ENCODE results near the gene RAB27A.
A peak's percentile ranks its signal among the peaks of the same experiment; 100 is the strongest.

The RAB27A gene

DNA sequence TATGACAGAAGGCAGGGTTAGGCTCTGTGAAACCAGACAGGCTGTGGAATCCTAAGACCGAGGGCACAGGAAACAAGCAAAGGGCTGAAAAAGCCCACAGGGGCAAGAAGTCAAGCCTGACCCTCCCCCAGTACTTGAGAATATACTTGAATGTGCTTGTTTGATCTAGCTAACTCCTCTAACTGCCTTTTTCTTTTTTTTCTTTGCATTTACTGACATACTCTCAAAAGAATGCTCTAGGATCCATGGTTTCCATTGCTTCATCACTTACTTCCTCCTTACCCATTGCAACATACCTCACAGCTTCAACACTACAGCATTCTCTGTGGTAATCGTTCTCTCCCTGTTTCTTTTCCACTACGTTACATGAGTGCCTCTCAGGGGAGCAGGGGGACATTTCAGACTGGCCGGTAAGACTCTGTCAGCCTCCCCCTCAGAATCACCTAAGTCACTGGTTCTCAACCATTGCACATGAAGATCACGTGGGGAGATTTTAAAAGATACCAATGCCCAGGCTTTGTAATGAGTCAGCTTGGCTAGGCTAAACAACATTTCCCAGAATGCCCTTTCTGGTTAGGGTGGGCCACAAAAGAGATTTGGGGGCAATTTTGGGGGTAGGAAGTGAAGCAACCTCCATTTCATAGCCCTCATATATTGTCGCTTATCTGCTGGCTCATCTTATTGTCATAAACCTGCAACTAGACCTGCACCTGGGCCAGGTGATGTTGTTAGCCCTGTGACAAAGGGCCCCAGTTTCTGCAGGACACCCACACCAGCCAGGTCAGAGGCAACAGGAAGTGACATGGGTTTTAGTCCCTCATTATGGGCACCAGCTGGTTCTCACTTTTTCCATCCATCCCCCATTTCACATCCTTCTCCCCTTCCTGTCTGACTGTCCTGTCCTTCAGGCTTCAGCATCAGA lies 68.3 kb downstream of the RAB27A start:
- DNase-seq: peak; percentile 20 to 38

DNA sequence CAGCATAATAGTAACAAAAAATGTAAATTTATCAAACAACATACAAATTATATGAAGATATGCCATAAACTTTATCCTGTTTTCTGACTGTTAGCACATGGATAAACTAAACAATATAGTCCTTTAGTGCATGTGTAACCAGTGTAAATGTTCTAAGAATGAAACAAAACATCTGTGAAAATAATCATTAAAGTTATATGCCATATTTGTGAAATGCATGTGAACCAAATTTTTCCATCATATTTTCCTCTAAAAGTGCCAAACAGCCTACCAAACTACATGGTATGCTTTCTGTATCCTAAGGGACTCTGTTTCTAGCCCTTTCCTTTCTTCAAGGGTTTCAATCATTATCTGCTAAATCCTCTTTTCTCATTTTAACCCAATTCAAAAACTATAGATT lies 69.0 kb downstream of the RAB27A start:
- DNase-seq: no peak

DNA sequence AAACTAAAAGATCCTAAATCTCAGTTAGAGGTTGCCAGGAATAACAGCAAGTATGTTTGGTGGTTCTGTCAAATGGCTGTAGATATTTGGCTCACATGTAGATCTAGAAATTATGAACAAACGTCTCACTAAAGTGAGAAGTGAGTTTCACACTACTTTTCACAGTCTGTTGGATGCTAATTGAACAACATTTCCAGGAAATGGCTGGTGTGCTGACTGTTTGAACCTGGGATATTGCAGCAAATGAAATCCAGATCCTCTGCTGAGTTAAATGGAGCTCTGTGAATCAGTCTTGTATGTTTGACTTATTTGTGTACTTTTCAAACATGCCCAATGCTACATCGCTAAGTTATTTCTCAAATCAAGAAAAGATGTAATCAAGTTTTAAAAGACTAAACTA lies 71.6 kb downstream of the RAB27A start:
- DNase-seq: peak in 1 of 2 donors; percentile 21

DNA sequence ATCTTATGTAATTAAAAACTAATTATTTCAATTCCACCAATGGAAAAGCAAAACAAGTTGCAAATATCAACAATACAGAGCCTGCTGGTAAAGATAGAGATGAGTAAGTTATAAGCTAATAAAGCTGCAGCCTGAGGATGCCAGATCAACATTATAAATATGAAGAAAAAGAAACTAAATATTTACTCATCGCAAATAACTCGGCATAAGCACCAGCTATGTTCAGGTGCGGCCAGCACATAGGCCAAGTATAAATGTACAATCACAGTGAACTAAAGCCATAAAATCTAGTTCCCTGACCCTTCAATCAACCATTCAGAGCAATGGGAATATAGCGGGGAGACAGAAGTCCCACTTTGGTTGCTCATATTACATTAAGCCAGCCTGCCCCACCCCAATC lies 85.1 kb downstream of the RAB27A start:
- no peak for DNase-seq

DNA sequence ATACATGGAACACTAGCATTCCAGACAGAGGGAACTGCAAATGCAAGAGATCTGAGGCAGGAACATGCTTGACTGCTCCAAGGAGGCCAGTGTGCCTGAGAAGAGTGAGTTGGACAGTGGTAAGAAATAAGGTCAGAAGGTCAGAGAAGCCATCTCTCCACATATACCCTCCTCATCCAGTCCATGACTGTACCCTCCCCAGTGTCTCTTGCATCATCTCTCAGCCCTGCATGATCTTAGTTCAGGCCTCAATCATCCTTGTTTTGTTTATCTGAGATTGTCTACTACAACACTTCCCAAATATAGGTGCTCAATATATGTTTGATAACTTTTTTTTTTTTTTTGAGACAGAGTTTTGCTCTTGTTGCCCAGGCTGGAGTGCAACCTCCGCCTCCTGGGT lies 87.4 kb downstream of the RAB27A start:
- no peak for DNase-seq

DNA sequence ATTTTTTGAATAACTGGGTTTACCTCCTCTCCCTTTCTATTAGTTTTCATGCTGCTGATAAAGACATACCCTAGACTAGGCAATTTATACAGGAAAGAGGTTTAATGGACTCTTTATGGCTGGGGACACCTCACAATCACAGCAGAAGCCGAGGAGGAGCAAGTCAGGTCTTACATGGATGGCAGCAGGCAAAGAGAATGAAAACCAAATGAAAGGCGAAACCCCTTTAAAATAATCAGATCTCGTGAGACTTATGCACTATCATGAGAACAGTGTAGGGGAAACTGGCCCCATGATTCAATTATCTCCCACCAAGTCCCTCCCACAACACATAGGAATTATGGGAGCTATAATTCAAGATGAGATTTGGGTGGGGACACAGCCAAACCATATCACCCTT lies 90.9 kb downstream of the RAB27A start:
- no peak for DNase-seq

DNA sequence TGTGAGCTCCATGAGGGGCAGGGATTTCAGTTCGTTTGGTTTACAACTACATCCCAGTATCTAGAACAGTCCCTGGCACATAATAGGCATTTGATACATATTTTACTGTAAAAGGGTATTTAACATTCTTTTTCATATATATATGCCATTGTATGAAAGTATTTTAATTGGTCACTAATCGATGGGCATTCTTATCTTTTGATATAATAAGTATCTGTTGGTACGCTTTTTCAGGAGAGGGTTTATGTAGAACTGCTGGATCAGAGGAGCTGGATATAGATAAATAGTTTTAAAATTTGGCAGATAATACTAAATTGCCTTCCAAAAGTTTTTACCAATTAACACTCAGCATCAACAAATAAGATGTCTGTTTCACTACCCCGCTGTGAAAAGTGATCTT lies 91.9 kb downstream of the RAB27A start:
- no peak for DNase-seq

DNA sequence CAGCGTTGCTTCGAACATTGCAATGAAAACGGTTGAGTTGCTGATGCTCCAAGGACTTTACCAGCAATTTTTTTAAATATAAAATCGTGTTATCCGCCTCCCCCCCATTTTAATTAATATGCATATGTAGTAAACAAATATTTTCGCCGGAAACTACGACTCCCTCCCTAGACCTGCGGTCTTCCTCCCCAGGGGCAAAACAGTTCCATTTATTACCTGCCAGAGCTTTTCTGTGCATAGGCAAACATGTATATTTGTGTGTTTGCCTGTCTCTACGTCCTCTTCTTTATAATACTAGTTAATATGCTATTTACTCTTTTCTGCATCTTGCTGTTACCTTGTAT lies 92.3 kb downstream of the RAB27A start:
- no peak for DNase-seq

DNA sequence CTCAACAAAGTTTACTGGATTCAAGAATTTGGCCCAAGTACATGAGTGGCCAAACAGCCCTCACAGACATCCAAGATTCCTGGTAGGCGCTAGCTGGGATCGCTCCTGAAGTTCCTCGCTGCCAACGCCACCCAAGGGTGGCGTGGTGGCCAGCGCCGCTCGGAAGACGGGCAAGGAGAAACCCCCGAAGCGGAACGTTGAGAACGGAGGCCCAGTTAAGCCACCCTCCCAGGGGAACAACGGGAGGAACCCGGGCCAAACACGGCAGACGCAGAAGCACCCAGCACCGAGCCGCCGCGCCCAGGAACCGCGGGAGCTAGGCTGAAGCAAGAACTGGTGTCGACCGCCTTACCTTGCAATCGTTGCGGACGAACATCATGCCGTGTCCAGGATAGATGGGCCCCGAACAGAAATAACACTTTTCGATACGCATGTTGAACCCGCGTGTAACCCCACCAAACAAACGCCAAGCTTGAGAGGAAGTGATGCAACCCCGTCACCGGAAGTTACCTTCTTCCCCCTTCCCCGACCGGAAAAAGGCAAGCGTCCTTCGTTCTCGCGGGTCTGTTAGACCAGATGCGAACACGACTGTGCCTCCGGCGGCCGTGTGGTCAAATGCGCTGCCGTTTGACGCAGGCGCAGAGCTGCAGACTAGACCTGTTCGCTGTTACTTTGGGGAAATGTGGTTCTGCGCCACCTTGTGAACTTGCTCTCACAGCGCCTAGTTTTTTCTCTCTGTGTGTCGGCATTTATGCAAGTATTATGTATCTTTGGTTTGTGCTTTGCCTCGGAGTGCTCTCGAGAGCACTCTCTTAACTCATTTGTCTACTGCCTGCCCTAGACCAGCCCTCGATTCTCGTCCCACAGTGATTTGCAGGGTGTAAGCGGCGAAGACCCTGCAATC lies 92.9 kb downstream of the RAB27A start, which contains the start of gene RSL24D1:
Gene RSL24D1 (minus strand): TSS at position 484 of the 904 bp plus-strand sequence. CDS start 51 bp downstream, at position 433.
- peak; percentile 98 to 99 for DNase-seq

DNA sequence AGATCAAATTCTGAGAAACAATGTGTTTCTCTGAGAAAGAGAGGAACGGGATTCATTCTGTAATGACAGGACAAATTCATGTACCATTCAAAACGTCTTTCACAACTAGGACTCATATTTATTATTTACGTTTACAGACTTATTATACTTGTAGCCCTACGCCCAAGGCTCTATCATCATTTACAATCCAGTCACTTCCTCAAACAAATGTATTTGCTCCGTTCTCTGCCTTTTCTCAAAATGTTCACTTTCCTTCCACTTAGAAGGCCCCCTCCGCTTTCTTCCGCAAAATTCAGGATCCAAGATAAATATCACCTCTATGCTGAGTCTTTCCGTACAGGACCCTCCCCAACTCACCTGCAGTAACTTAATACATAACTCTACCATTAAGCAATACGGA lies 93.6 kb downstream of the RAB27A start:
- DNase-seq: peak in 1 of 2 donors; percentile 10

DNA sequence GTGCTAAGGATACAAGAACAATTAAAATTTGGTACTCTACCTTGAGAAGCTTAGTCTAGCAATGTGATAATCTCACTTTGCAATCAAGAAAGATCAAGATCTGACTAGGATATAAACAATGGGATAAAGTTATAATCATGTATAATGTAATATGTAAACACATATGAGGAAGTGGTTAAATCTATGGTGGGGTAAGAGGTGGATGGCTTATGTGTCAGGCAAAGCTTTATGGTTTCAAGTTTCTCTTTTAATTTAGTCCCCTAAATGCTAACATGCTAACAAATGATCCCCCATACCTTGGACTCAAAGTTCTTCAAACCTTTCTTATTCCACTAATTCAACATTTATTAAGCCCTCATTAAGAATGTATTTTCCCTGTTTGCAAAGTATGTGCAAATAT lies 95.4 kb downstream of the RAB27A start:
- DNase-seq: peak in 1 of 2 donors; percentile 16

DNA sequence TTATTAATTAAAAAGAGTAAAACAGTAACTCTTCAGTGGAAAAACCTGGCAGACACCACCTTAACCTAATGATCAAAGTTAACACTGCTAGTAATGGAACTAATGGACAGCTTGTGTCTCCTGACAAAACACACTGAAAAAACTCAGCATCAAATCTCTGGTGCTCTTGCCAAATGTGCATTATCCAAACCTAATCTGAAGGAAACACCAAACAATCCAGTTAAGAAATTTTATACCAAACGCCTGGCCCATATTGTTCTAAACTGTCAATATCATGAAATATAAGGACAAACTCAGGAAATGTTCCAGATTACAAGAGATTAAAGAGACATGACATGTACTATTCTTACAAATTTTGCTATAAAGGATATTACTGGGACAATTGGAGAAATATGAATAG lies 103.3 kb downstream of the RAB27A start:
- DNase-seq: no peak

DNA sequence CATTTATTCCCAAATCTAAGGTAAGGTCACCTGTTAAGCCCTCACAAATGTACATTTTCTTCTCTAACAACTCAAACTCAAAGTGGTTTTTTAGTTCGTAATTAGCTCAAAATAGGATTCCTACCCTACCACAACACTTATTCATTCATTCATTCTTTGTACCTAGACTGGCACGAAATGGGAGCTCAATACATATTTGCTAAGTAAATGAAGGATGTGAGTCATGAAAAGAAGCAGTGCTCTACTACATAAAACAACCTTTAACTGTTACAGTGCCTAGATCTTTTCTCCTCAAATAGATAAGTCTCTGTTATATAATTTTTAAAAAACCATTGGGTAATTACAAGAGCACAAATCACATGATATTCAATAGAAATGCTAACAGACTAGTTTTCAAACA lies 105.9 kb downstream of the RAB27A start:
- DNase-seq: no peak

DNA sequence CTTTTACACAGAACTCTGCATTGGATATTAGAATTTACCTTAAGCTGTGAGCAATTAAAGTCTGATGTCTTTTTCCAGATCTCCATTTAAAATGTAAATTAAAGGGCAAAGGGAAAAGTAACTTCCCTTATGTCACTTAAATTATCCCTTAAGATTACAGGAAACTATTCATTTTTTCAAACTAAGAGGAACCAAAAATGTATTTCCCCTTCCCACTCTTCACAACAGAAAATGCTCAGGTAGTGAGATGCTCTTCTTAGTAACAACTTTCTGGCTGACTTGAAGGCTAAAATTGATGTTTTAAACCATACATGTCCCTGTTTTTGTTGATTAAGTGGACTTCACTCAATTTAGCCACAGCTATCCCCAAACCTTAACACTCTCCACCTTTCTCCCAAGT lies 110.5 kb downstream of the RAB27A start:
- DNase-seq: no peak

DNA sequence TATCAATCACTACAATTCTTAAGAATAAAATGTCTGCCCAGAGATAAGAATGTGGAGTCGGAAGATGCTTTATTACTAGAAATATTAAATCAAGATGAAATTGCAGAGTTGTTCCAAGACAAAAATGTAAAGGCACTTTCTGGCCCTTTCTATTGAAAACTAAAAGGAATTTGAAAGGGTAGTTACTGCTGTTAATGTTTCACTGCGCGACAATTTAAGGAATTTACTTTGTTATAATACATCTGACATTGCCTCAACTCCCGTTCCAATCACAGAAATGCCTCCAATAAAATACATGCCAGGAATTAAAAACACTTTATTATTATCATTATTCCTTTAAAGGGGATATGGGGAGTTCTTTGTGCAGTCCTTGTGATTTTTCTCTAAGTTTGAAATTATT lies 119.3 kb downstream of the RAB27A start:
- no peak for DNase-seq

DNA sequence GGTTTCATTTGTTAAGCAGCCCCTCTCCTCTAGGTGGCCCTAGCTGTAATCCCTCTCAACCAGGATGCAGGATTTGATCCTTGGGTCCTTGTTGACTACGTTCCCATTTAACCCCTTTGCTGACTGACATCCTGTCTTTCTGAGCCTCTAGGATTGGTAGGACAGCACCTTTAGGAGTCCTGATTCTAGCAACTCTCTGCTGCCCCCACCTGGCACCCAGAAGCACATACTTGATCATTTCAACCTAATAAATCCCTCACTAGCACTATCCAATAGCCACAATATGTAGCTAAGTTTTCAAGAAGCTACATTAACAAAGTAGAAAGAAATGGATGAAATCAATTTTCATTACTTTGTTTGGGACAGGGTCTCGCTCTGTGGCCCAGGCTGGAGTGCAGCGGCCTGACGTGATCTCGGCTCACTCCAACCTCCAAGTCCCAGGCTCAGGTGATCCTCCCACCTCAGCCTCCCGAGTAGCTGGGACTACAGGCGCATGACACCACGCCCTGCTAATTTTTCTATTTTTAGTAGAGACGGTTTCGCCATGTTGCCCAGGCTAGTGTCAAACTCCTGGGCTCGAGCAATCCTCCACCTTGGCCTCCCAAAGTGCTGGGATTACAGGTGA lies 121.2 kb downstream of the RAB27A start:
- peak; percentile 40 to 47 for DNase-seq

DNA sequence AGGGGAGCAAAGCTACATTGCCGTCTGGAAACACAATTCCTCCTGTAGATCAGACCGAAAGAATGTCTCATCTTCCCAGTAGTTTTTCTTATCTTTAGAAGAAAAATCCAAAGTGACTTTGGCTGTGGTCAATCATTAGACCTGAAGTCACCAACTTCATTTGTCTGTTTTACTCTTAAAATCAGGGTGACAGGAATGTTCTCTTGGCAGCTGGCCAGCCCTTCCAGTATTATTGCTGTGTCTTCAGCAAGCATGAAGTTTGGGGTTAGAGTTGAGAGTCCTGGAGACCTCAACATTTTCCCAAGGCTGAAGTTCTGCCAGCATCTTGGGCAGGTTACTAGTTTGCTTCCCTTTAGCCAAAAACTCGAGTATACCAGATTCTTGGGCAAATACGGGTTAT lies 125.3 kb downstream of the RAB27A start:
- DNase-seq: no peak

Measured in CD4-positive, alpha-beta T cell treated with Interleukin-4 for 1 hour (primary cell).